ENCODE data around the gene COL11A1. TPM values are rescaled to one million over a fixed set of nuclear protein-coding genes. Genes with fewer than 3 reads are reported as not detected.

Gene COL11A1
- total RNA-seq, 4 donors from 2014 or later: 1.1 to 1.9 (median 1.5) TPM; not detected in 1

- no peak for TF ChIP-seq CTCF (IDR thresholded peaks at IDR 0.05; ENCODE audit: low read depth)
Observed at GRCh38 chr1:103109311-103109920, 1.1 kb upstream of the COL11A1 start.

GRCh38 chr1:103107741-103108375 is 464 bp downstream of the COL11A1 start:
- TF ChIP-seq CTCF (IDR thresholded peaks at IDR 0.05; ENCODE audit: low read depth): no peak

GRCh38 chr1:103106426-103107341 is 1.6 kb downstream of the COL11A1 start:
- no peak for TF ChIP-seq CTCF (IDR thresholded peaks at IDR 0.05; ENCODE audit: low read depth)

- no peak for TF ChIP-seq CTCF (IDR thresholded peaks at IDR 0.05; ENCODE audit: low read depth)
Observed at GRCh38 chr1:103101399-103101798, 6.9 kb downstream of the COL11A1 start.

- TF ChIP-seq CTCF (IDR thresholded peaks at IDR 0.05; ENCODE audit: low read depth): no peak
Observed at GRCh38 chr1:103089221-103089620, 19.1 kb downstream of the COL11A1 start.

GRCh38 chr1:103087256-103087655 is 21.1 kb downstream of the COL11A1 start:
- TF ChIP-seq CTCF (IDR thresholded peaks at IDR 0.05; ENCODE audit: low read depth): no peak

GRCh38 chr1:103084181-103084580 is 24.1 kb downstream of the COL11A1 start:
- TF ChIP-seq CTCF (IDR thresholded peaks at IDR 0.05; ENCODE audit: low read depth): no peak
